WI38 (cell line): Measurements from ENCODE around the gene SCAF11.

Experiments
- H3K4me3 ChIP-seq: 2 replicates; pipeline ENCODE4 v1.5.1; 2011; ENCODE audit warnings: low read depth, mild to moderate bottlenecking, control low read depth, low read length
- CTCF ChIP-seq: IDR thresholded peaks from 2 replicates; pipeline ENCODE4 v1.5.1; 2012; ENCODE audit warnings: low read depth, mild to moderate bottlenecking, control low read depth, low read length

The SCAF11 gene

GRCh38 chr12:45938566-45938965 is 51.8 kb downstream of the SCAF11 start:
- no peak overlapping the region for H3K4me3 ChIP-seq
- no peak for TF ChIP-seq CTCF

- no peak overlapping the region for H3K4me3 ChIP-seq
- no peak for TF ChIP-seq CTCF
Observed at GRCh38 chr12:45934956-45935355, 55.4 kb downstream of the SCAF11 start.

- H3K4me3 ChIP-seq, result no peak overlapping the region
- no peak for TF ChIP-seq CTCF
Observed at GRCh38 chr12:45933504-45933903, 56.9 kb downstream of the SCAF11 start.

- H3K4me3 ChIP-seq, result no peak overlapping the region
- TF ChIP-seq CTCF, result no peak
Observed at GRCh38 chr12:45930369-45930768, 60.0 kb downstream of the SCAF11 start.

GRCh38 chr12:45928309-45928708 is 62.1 kb downstream of the SCAF11 start:
- TF ChIP-seq CTCF, result no peak

GRCh38 chr12:45918818-45919217 is 71.6 kb downstream of the SCAF11 start:
- TF ChIP-seq CTCF, result no peak

More at GRCh38 chr12:45928309-45928708, 62.1 kb downstream of the SCAF11 start:
- no peak overlapping the region for H3K4me3 ChIP-seq

GRCh38 chr12:45915405-45915804 is 75.0 kb downstream of the SCAF11 start:
- no peak for TF ChIP-seq CTCF
- H3K4me3 ChIP-seq, result no peak overlapping the region

More at GRCh38 chr12:45918818-45919217, 71.6 kb downstream of the SCAF11 start:
- no peak overlapping the region for H3K4me3 ChIP-seq
